HL-60 (cell line): ENCODE measurements around the gene DTX1.

ENCODE experiments used
- CTCF ChIP-seq: IDR thresholded peaks from one replicate; pipeline ENCODE4 v1.5.1; 2011; ENCODE audit warnings: low read length, control low read depth, inconsistent platforms; ENCODE audit not compliant: insufficient read depth
- GABPA ChIP-seq: IDR thresholded peaks from 2 replicates; pipeline ENCODE4 v1.6.1; 2012; ENCODE audit warnings: low read depth
- SPI1 ChIP-seq: IDR thresholded peaks from 2 replicates; pipeline ENCODE4 v1.6.1; 2012; ENCODE audit warnings: low read depth, mild to moderate bottlenecking, borderline replicate concordance
- TF ChIP-seq, protein P1 (sequence below): IDR thresholded peaks from 2 replicates; pipeline ENCODE4 v1.6.1; 2012; ENCODE audit warnings: low read depth; ENCODE audit not compliant: insufficient replicate concordance

- TF ChIP-seq, protein P1, sequence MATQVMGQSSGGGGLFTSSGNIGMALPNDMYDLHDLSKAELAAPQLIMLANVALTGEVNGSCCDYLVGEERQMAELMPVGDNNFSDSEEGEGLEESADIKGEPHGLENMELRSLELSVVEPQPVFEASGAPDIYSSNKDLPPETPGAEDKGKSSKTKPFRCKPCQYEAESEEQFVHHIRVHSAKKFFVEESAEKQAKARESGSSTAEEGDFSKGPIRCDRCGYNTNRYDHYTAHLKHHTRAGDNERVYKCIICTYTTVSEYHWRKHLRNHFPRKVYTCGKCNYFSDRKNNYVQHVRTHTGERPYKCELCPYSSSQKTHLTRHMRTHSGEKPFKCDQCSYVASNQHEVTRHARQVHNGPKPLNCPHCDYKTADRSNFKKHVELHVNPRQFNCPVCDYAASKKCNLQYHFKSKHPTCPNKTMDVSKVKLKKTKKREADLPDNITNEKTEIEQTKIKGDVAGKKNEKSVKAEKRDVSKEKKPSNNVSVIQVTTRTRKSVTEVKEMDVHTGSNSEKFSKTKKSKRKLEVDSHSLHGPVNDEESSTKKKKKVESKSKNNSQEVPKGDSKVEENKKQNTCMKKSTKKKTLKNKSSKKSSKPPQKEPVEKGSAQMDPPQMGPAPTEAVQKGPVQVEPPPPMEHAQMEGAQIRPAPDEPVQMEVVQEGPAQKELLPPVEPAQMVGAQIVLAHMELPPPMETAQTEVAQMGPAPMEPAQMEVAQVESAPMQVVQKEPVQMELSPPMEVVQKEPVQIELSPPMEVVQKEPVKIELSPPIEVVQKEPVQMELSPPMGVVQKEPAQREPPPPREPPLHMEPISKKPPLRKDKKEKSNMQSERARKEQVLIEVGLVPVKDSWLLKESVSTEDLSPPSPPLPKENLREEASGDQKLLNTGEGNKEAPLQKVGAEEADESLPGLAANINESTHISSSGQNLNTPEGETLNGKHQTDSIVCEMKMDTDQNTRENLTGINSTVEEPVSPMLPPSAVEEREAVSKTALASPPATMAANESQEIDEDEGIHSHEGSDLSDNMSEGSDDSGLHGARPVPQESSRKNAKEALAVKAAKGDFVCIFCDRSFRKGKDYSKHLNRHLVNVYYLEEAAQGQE: no peak
- TF ChIP-seq CTCF (no peak), GABPA (no peak), SPI1 (no peak)
These were observed 1.3 kb downstream of the DTX1 start for GRCh38 chr12:113057565-113058485.
